Astrocyte (in vitro differentiated cells and primary cell): ENCODE data around the gene ABHD15. TPM values are rescaled to one million over a fixed set of nuclear protein-coding genes. Genes with fewer than 3 reads are reported as not detected.

Source experiments
- DNase-seq: peaks from one replicate; pipeline ENCODE4 v3.0.0-alpha.2; 2010; ENCODE audit warnings: low read depth
- FAIRE-seq: peaks from 2 replicates; lab custom pipeline; 2011; peaks lifted over from hg19 to GRCh38; lab: Jason Lieb, UNC
- H2AFZ ChIP-seq: 2 replicates; pipeline ENCODE4 v1.6.0; 2012; ENCODE audit warnings: low read depth, low read length, inconsistent platforms
- H3K27ac ChIP-seq: 2 replicates; pipeline ENCODE4 v1.5.1; 2011; ENCODE audit warnings: low read depth, low read length, inconsistent platforms
- H3K27me3 ChIP-seq: 2 replicates; pipeline ENCODE4 v1.6.0; 2011; ENCODE audit warnings: low read length, inconsistent platforms; ENCODE audit not compliant: insufficient read depth
- H3K36me3 ChIP-seq: 2 replicates; pipeline ENCODE4 v1.5.1; 2011; ENCODE audit warnings: low read length, inconsistent platforms; ENCODE audit not compliant: insufficient read depth
- H3K4me1 ChIP-seq: 2 replicates; pipeline ENCODE4 v1.5.1; 2011; ENCODE audit warnings: low read length, inconsistent platforms; ENCODE audit not compliant: insufficient read depth
- H3K4me2 ChIP-seq: 2 replicates; pipeline ENCODE4 v1.6.0; 2012; ENCODE audit warnings: low read length, inconsistent platforms
- H3K4me3 ChIP-seq: 2 replicates; pipeline ENCODE4 v1.5.1; 2011; ENCODE audit warnings: low read depth, mild to moderate bottlenecking, low read length, inconsistent platforms; ENCODE audit not compliant: insufficient read depth
- H3K79me2 ChIP-seq: 2 replicates; pipeline ENCODE4 v1.6.0; 2012; ENCODE audit warnings: mild to moderate bottlenecking, low read length, inconsistent platforms; ENCODE audit not compliant: insufficient read depth
- H3K9ac ChIP-seq: 2 replicates; pipeline ENCODE4 v1.6.0; 2012; ENCODE audit warnings: mild to moderate bottlenecking, low read length, inconsistent platforms
- H3K9me3 ChIP-seq: 2 replicates; pipeline ENCODE4 v1.5.1; 2012; ENCODE audit warnings: low read depth, mild to moderate bottlenecking, low read length, inconsistent platforms; ENCODE audit not compliant: insufficient read depth
- H4K20me1 ChIP-seq: 2 replicates; pipeline ENCODE4 v1.6.0; 2012; ENCODE audit warnings: low read length, inconsistent platforms; ENCODE audit not compliant: insufficient read depth
- H3K27ac Mint-ChIP-seq: one replicate; pipeline ENCODE4 v1.8.0; 2021; ENCODE audit warnings: mild to moderate bottlenecking, mixed read lengths; ENCODE audit not compliant: unreplicated experiment
- H3K27me3 Mint-ChIP-seq: one replicate; pipeline ENCODE4 v1.8.0; 2021; ENCODE audit warnings: low read depth, mixed read lengths; ENCODE audit not compliant: unreplicated experiment
- H3K36me3 Mint-ChIP-seq: one replicate; pipeline ENCODE4 v1.8.0; 2021; ENCODE audit warnings: low read depth, mixed read lengths; ENCODE audit not compliant: unreplicated experiment
- H3K4me1 Mint-ChIP-seq: one replicate; pipeline ENCODE4 v1.8.0; 2021; ENCODE audit warnings: low read depth, mixed read lengths; ENCODE audit not compliant: unreplicated experiment
- H3K4me3 Mint-ChIP-seq: one replicate; pipeline ENCODE4 v1.8.0; 2021; ENCODE audit warnings: mild to moderate bottlenecking, moderate library complexity, mixed read lengths; ENCODE audit not compliant: unreplicated experiment
- H3K9me3 Mint-ChIP-seq: one replicate; pipeline ENCODE4 v1.8.0; 2021; ENCODE audit warnings: mild to moderate bottlenecking, mixed read lengths; ENCODE audit not compliant: unreplicated experiment
- EZH2 ChIP-seq: IDR thresholded peaks from 2 replicates; pipeline ENCODE4 v1.6.1; 2012; ENCODE audit warnings: mild to moderate bottlenecking, low read length, inconsistent platforms; ENCODE audit not compliant: insufficient read depth
- total RNA-seq: library from RNA; stranded (reverse); gene quantifications from 2 replicates; pipeline ENCODE4 v1.2.1, GENCODE V29; 2021
- TF ChIP-seq, protein P1 (sequence below): IDR thresholded peaks from 2 replicates; pipeline ENCODE4 v1.5.1; 2011; ENCODE audit warnings: low read depth, mild to moderate bottlenecking, inconsistent platforms, low read length, moderate library complexity; ENCODE audit not compliant: insufficient read depth

ABHD15 gene
- total RNA-seq, 1 donor from 2014 or later, result 8.6 TPM

GRCh38 chr17:29544066-29544465 lies 22.8 kb downstream of the ABHD15 start:
- Histone ChIP-seq H3K4me3 (no peak overlapping the region), H3K4me1 (no peaks in the 10 kb centered on the region), H3K9me3 (no peaks in the 10 kb centered on the region), H3K4me2 (no peak overlapping the region), H3K79me2 (no peaks in the 10 kb centered on the region), H2AFZ (no peak overlapping the region), H3K27ac (no peak overlapping the region), H3K9ac (no peak overlapping the region), H3K36me3 (peaks cover 18% of the 10 kb centered on the region), H4K20me1 (peaks cover 8% of the 10 kb centered on the region), H3K27me3 (no peaks in the 10 kb centered on the region)
- DNase-seq (no peak), FAIRE-seq (no peak)
- TF ChIP-seq, protein P1, sequence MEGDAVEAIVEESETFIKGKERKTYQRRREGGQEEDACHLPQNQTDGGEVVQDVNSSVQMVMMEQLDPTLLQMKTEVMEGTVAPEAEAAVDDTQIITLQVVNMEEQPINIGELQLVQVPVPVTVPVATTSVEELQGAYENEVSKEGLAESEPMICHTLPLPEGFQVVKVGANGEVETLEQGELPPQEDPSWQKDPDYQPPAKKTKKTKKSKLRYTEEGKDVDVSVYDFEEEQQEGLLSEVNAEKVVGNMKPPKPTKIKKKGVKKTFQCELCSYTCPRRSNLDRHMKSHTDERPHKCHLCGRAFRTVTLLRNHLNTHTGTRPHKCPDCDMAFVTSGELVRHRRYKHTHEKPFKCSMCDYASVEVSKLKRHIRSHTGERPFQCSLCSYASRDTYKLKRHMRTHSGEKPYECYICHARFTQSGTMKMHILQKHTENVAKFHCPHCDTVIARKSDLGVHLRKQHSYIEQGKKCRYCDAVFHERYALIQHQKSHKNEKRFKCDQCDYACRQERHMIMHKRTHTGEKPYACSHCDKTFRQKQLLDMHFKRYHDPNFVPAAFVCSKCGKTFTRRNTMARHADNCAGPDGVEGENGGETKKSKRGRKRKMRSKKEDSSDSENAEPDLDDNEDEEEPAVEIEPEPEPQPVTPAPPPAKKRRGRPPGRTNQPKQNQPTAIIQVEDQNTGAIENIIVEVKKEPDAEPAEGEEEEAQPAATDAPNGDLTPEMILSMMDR, result no peak
- no peak for TF ChIP-seq EZH2
- Mint-ChIP-seq H3K27ac (no peak overlapping the region), H3K27me3 (no peaks in the 10 kb centered on the region), H3K4me1 (no peaks in the 10 kb centered on the region), H3K4me3 (no peak overlapping the region), H3K9me3 (no peaks in the 10 kb centered on the region), H3K36me3 (peaks cover 13% of the 10 kb centered on the region)

- Histone ChIP-seq H3K4me3 (no peak overlapping the region), H2AFZ (no peak overlapping the region), H3K27ac (no peak overlapping the region), H3K27me3 (no peaks in the 10 kb centered on the region), H3K9ac (no peak overlapping the region), H4K20me1 (peaks cover 16% of the 10 kb centered on the region), H3K36me3 (peaks cover 23% of the 10 kb centered on the region), H3K4me1 (no peaks in the 10 kb centered on the region), H3K79me2 (no peaks in the 10 kb centered on the region), H3K4me2 (no peak overlapping the region), H3K9me3 (no peaks in the 10 kb centered on the region)
- Mint-ChIP-seq H3K4me3 (no peak overlapping the region), H3K4me1 (no peaks in the 10 kb centered on the region), H3K27me3 (no peaks in the 10 kb centered on the region), H3K9me3 (no peaks in the 10 kb centered on the region), H3K36me3 (peaks cover 19% of the 10 kb centered on the region), H3K27ac (no peak overlapping the region)
- FAIRE-seq (no peak), DNase-seq (no peak)
- TF ChIP-seq, protein P1, result no peak
- TF ChIP-seq EZH2, result no peak
Measured at GRCh38 chr17:29533976-29534375, 32.9 kb downstream of the ABHD15 start.

DNA sequence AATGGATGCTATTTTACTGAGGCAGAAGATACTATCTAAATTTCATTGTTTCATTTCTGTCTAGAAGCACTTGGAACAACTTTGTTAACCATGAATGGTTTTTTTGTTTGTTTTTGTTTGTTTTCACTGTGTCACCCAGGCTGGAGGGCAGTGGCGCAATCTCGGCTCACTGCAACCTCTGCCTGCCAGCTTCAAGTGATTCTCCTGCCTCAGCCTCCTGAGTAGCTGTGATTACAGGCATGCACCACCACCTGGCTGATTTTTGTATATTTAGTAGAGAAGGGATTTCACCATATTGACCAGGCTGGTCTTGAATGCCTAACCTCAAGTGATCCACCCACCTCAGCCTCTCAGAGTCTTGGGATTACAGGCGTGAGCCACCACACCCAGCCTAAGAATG lies 40.5 kb downstream of the ABHD15 start:
- Histone ChIP-seq H3K4me2 (no peak overlapping the region), H3K4me3 (no peak overlapping the region), H3K79me2 (no peaks in the 10 kb centered on the region), H3K9ac (no peak overlapping the region), H3K36me3 (peaks cover 22% of the 10 kb centered on the region), H3K4me1 (no peaks in the 10 kb centered on the region), H4K20me1 (peaks cover 9% of the 10 kb centered on the region), H2AFZ (no peak overlapping the region), H3K9me3 (no peaks in the 10 kb centered on the region), H3K27ac (no peak overlapping the region), H3K27me3 (no peaks in the 10 kb centered on the region)
- no peak for FAIRE-seq
- no peak for TF ChIP-seq EZH2
- TF ChIP-seq, protein P1, result no peak
- Mint-ChIP-seq H3K27me3 (no peaks in the 10 kb centered on the region), H3K27ac (no peak overlapping the region), H3K4me1 (no peaks in the 10 kb centered on the region), H3K36me3 (peaks cover 4% of the 10 kb centered on the region), H3K9me3 (no peaks in the 10 kb centered on the region), H3K4me3 (no peak overlapping the region)
- DNase-seq, result no peak
